ENCODE measurements around the gene FDX1. TPM values are rescaled to one million over a fixed set of nuclear protein-coding genes. Genes with fewer than 3 reads are reported as not detected.

Gene FDX1
- total and polyA plus RNA-seq, 2 of the 13 experiments (the other 11 are each of a cell fraction or from before 2014, with no cell fraction given) = 4.5 to 13.1 TPM

GRCh38 chr11:110450246-110450645, 20.5 kb downstream of the FDX1 start (continued):
- no peak for TF ChIP-seq ZNF282 (IDR thresholded peaks at IDR 0.05; ENCODE audit: partially characterized antibody)
- no peak for TF ChIP-seq GZF1 (CRISPR knock-in tag; IDR thresholded peaks at IDR 0.05)
- TF ChIP-seq, protein P1, sequence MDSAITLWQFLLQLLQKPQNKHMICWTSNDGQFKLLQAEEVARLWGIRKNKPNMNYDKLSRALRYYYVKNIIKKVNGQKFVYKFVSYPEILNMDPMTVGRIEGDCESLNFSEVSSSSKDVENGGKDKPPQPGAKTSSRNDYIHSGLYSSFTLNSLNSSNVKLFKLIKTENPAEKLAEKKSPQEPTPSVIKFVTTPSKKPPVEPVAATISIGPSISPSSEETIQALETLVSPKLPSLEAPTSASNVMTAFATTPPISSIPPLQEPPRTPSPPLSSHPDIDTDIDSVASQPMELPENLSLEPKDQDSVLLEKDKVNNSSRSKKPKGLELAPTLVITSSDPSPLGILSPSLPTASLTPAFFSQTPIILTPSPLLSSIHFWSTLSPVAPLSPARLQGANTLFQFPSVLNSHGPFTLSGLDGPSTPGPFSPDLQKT (CRISPR knock-in tag; IDR thresholded peaks at IDR 0.05; ENCODE audit: borderline replicate concordance) = no peak
- TF ChIP-seq ZBTB21 (CRISPR knock-in tag; IDR thresholded peaks at IDR 0.05) = no peak
- TF ChIP-seq RFX5 (IDR thresholded peaks at IDR 0.05; ENCODE audit: low read depth, low read length) = no peak

DNA sequence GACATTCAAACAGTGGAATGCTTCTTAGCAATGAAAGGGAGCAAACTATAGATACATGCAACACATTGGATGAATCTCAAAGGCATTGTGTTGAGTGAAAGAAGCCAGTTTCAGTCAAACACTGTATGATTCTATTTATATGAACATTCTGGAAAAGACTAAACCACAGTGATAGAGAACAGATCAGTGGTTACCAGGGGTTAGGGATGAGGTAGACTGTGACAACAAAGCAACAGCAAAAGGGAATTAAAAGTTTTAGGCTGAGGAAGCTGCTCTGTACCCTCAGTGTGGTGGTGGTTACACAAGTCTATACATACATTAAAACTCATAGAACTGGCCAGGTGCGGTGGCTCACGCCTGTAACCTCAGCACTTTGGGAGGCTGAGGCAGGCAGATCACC, 23.0 kb downstream of the FDX1 start:
- DNase-seq (ENCODE audit: low spot score) (no peak), ATAC-seq (no peak), FAIRE-seq (no peak)
- ChIA-PET POLR2A (no interaction called here), CTCF (ENCODE audit: low intra/inter-chr PET ratio, low total read pairs) (no interaction called here)
- no peaks in the 10 kb centered on the region for H3K4me1 ChIP-seq (ENCODE audit: insufficient read depth, low read length)
- intact Hi-C loops (cut with micrococcal nuclease; ENCODE audit: unreplicated experiment) = no loop called here
- H3K36me3 ChIP-seq (replicated peaks in 1 of 2; ENCODE audit: control insufficient read depth in 1 of 2, insufficient read depth in 2 of 2, low read length in 2 of 2) = peaks cover 0 to 5% of the 10 kb centered on the region in 2 experiments; a peak in 2 of 5 replicates
- H3K4me2 ChIP-seq (ENCODE audit: low read depth, low read length) = no peak overlapping the region
- no peaks in the 10 kb centered on the region for H3K27me3 ChIP-seq (ENCODE audit: control insufficient read depth in 1 of 2, insufficient read depth in 2 of 2, low read length in 2 of 2)
- H3K27ac ChIP-seq (ENCODE audit: extremely low read length, insufficient read depth, low read length) = no peak overlapping the region
- in situ Hi-C loops (cut with HindIII; ENCODE audit: extremely low pct_ligation_motif_present, low pct_unique_long_range_greater_than_20kb) = no loop called here
- no peaks in the 10 kb centered on the region for H3K9me3 ChIP-seq (ENCODE audit: low read length)
- no peaks in the 10 kb centered on the region for H4K20me1 ChIP-seq (ENCODE audit: insufficient read depth, low read length)
- no TSS peak for BruUV-seq (replicated peaks)
- no peak overlapping the region for H3K9ac ChIP-seq (ENCODE audit: insufficient read depth, low read depth, low read length)
- 100% methylated on average over 2 of the region's 2 CpGs for WGBS (ENCODE audit: low lambda C conversion rate)
- H3K79me2 ChIP-seq (ENCODE audit: insufficient read depth, low read length) = no peaks in the 10 kb centered on the region
- H2AFZ ChIP-seq (ENCODE audit: low read length) = no peak overlapping the region
- H3K4me3 ChIP-seq (replicated peaks in 1 of 3; ENCODE audit: insufficient read depth in 1 of 3, low read depth in 2 of 3, low read length in 3 of 3) = no peak overlapping the region
- no peak for TF ChIP-seq HMGXB4 (CRISPR knock-in tag; IDR thresholded peaks at IDR 0.05; ENCODE audit: borderline replicate concordance in 1 of 2, low read depth in 1 of 2)
- no peak for TF ChIP-seq ATAD3A (CRISPR knock-in tag; IDR thresholded peaks at IDR 0.05)
- no peak for TF ChIP-seq HNF1B (CRISPR knock-in tag; IDR thresholded peaks at IDR 0.05)
- TF ChIP-seq KDM5B (CRISPR knock-in tag; IDR thresholded peaks at IDR 0.05; ENCODE audit: borderline replicate concordance) = no peak
- no peak for TF ChIP-seq SSRP1 (CRISPR knock-in tag; IDR thresholded peaks at IDR 0.05)
- TF ChIP-seq GLMP (CRISPR knock-in tag; IDR thresholded peaks at IDR 0.05; ENCODE audit: borderline replicate concordance) = no peak
- TF ChIP-seq ZNF746 (CRISPR knock-in tag; IDR thresholded peaks at IDR 0.05) = no peak
- TF ChIP-seq, protein P2, sequence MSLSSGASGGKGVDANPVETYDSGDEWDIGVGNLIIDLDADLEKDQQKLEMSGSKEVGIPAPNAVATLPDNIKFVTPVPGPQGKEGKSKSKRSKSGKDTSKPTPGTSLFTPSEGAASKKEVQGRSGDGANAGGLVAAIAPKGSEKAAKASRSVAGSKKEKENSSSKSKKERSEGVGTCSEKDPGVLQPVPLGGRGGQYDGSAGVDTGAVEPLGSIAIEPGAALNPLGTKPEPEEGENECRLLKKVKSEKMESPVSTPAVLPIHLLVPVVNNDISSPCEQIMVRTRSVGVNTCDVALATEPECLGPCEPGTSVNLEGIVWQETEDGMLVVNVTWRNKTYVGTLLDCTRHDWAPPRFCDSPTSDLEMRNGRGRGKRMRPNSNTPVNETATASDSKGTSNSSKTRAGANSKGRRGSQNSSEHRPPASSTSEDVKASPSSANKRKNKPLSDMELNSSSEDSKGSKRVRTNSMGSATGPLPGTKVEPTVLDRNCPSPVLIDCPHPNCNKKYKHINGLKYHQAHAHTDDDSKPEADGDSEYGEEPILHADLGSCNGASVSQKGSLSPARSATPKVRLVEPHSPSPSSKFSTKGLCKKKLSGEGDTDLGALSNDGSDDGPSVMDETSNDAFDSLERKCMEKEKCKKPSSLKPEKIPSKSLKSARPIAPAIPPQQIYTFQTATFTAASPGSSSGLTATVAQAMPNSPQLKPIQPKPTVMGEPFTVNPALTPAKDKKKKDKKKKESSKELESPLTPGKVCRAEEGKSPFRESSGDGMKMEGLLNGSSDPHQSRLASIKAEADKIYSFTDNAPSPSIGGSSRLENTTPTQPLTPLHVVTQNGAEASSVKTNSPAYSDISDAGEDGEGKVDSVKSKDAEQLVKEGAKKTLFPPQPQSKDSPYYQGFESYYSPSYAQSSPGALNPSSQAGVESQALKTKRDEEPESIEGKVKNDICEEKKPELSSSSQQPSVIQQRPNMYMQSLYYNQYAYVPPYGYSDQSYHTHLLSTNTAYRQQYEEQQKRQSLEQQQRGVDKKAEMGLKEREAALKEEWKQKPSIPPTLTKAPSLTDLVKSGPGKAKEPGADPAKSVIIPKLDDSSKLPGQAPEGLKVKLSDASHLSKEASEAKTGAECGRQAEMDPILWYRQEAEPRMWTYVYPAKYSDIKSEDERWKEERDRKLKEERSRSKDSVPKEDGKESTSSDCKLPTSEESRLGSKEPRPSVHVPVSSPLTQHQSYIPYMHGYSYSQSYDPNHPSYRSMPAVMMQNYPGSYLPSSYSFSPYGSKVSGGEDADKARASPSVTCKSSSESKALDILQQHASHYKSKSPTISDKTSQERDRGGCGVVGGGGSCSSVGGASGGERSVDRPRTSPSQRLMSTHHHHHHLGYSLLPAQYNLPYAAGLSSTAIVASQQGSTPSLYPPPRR (CRISPR knock-in tag; IDR thresholded peaks at IDR 0.05; ENCODE audit: borderline replicate concordance) = no peak

Measured in HepG2 (cell line).